Measurements from ENCODE around the gene APLP2.

APLP2 gene

DNA sequence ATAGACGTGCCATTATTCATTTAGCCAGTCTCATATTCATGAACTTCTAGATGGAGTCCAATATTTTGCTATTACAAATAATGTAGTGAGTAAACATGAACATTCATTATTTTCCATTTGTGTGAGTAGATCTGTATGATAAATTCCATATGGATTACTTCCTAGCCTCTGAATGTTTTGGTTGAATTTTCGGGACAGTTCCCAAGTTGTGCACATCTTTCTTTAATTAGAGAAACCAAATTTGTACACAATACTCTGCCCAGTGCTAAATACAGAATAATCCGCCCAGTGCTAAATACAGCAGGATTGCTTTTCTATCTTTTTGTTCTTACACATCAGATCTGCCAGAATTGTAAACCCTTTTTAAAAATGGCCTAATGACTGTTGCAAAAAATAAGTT is 17.1 kb upstream of the APLP2 start:
- no peak overlapping the region for H3K4me3 ChIP-seq (replicated peaks; ENCODE audit: low read depth, low read length)
- TF ChIP-seq, protein P1, sequence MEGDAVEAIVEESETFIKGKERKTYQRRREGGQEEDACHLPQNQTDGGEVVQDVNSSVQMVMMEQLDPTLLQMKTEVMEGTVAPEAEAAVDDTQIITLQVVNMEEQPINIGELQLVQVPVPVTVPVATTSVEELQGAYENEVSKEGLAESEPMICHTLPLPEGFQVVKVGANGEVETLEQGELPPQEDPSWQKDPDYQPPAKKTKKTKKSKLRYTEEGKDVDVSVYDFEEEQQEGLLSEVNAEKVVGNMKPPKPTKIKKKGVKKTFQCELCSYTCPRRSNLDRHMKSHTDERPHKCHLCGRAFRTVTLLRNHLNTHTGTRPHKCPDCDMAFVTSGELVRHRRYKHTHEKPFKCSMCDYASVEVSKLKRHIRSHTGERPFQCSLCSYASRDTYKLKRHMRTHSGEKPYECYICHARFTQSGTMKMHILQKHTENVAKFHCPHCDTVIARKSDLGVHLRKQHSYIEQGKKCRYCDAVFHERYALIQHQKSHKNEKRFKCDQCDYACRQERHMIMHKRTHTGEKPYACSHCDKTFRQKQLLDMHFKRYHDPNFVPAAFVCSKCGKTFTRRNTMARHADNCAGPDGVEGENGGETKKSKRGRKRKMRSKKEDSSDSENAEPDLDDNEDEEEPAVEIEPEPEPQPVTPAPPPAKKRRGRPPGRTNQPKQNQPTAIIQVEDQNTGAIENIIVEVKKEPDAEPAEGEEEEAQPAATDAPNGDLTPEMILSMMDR (IDR thresholded peaks at IDR 0.05; ENCODE audit: low read depth, low read length, missing control alignments): no peak
- DNase-seq (ENCODE audit: extremely low read depth, low read depth): peak; percentile 45

DNA sequence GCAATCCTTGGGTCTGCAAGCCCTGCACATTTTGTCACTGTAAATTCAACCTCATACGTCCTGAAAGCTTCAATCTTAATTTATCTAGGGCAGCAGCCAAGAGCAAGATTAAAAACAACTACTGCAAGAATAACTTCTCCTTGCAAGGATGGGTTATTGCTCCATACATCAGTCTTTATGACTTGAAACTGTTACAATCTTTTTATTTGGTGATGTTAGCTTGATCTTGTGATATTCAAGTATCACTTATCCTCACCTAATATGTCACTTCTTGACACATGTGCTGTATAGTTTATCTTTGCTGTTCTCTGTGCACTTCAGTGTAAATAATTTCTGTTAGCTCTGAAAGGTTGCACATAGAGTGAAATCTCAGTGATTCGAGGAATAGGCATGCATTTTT is 14.7 kb upstream of the APLP2 start:
- TF ChIP-seq, protein P1 (IDR thresholded peaks at IDR 0.05; ENCODE audit: low read depth, low read length, missing control alignments): no peak
- no peak overlapping the region for H3K4me3 ChIP-seq (replicated peaks; ENCODE audit: low read depth, low read length)
- no peak for DNase-seq (ENCODE audit: extremely low read depth, low read depth)

DNA sequence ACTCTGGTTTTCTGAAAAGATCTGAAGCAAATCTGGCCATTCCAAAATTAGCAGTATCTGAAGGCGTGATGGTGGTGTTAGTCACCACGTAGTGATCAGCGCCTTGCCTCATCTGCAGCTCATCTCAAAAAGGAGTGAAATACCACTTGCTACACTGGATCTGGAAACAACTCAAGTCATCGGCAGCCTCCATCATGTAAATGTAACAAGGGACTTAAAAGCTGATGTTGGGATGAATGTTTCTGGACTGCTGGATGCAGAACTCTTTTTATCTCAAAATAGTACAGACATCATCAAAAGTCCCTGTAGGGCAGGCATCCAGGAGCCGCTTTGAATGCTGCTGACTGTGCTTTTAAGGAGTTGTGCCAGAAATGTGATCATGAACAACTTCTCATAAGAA is 14.1 kb upstream of the APLP2 start:
- no peak overlapping the region for H3K4me3 ChIP-seq (replicated peaks; ENCODE audit: low read depth, low read length)
- DNase-seq (ENCODE audit: extremely low read depth, low read depth): no peak
- TF ChIP-seq, protein P1 (IDR thresholded peaks at IDR 0.05; ENCODE audit: low read depth, low read length, missing control alignments): no peak

DNA sequence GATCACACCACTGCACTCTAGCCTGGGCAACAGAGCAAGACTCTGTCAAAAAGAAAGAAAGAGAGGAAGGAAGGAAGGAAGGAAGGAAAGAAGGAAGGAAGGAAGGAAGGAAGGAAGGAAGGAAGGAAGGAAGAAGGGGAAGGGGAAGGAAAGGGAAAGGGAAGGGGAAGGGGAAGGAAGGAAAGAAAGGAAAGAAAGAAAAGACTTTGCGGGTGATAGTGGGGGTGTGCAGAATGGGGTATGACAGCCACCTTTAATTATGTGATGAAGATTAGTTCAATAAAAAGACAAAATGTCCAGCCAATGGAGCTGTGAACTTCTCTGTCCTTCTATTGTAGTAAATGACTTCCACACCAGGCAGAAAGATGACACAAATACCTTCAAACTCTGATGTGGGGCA is 8.7 kb upstream of the APLP2 start:
- TF ChIP-seq, protein P1 (IDR thresholded peaks at IDR 0.05; ENCODE audit: low read depth, low read length, missing control alignments): no peak
- no peak for DNase-seq (ENCODE audit: extremely low read depth, low read depth)
- H3K4me3 ChIP-seq (replicated peaks; ENCODE audit: low read depth, low read length): no peak overlapping the region

DNA sequence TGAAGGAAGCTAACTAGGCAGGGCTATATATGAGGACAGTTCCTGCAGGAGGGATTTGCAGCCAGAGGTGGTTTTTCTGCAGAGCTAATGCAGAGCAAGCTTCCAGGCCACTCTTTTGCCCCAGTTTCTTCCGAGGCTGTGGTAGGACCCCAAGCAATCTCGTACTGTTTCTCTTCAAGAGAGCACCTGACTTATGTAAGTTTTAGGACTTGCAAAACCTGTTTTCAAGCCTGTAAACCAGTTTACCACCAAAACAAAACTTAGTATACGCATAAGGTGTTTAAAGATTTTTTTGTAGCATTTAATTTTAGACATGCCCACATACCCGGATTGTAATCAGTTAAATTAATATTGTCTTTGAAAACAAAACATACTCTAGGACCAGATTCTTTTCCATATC is 7.7 kb upstream of the APLP2 start:
- TF ChIP-seq, protein P1 (IDR thresholded peaks at IDR 0.05; ENCODE audit: low read depth, low read length, missing control alignments): no peak
- no peak overlapping the region for H3K4me3 ChIP-seq (replicated peaks; ENCODE audit: low read depth, low read length)
- DNase-seq (ENCODE audit: extremely low read depth, low read depth): no peak

DNA sequence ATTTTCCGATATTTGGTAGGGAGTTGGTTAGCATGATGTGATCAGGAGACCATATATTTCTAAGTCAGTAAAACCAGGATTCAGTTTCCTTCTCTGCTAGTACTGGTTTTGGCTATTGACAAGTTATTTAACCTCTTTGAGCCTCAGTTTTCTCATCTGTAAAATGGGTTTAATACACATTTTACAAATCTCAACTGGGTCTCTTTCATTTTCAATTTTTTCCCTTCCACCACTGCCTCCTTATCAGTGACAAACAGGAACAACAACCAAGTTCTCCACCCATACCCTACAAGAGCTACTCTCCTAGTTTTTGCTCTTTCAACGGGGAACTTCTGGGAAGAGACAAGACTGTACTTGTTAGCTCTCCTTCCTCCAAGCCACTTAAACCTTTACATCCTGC is 6.2 kb upstream of the APLP2 start:
- no peak overlapping the region for H3K4me3 ChIP-seq (replicated peaks; ENCODE audit: low read depth, low read length)
- DNase-seq (ENCODE audit: extremely low read depth, low read depth): no peak

DNA sequence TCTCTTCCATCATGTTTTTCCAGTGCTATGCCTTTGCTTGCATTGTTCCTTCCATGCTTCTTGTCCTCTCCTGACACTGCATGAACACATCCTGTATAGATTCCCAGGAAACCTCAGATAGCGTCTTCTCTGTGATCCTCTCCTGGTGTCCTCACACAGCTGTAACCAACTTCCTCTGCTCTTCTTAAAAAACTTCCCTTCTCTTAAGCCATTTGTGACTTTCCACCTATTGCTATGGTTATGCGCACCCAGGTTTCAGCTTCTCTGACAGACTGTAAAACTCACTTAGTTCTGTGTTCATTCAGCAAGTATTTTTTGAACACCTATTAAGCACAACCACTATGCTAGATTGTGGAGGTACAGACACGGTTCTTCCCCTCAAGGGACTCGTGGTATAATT is 5.1 kb upstream of the APLP2 start:
- no peak overlapping the region for H3K4me3 ChIP-seq (replicated peaks; ENCODE audit: low read depth, low read length)
- TF ChIP-seq, protein P1 (IDR thresholded peaks at IDR 0.05; ENCODE audit: low read depth, low read length, missing control alignments): no peak
- DNase-seq (ENCODE audit: extremely low read depth, low read depth): no peak

More for the DNA sequence above, 6.2 kb upstream of the APLP2 start:
- TF ChIP-seq, protein P1 (IDR thresholded peaks at IDR 0.05; ENCODE audit: low read depth, low read length, missing control alignments): no peak

Data from HFF-Myc (cell line).